ENCODE results near the gene TRAPPC12. TPM values are rescaled to one million over a fixed set of nuclear protein-coding genes. Genes with fewer than 3 reads are reported as not detected.

TRAPPC12 gene
- total RNA-seq, 1 experiment from 2014 or later = 86.2 TPM

- Histone ChIP-seq H3K4me2 (ENCODE audit: low read length) (no peak overlapping the region), H4K20me1 (ENCODE audit: low read length) (no peaks in the 10 kb centered on the region), H3K36me3 (ENCODE audit: low read depth, low read length) (peaks cover 15% of the 10 kb centered on the region; the same call in 1 of the 2 replicates), H3K4me3 (ENCODE audit: low read length) (no peak overlapping the region), H3K9me2 (replicated peaks; ENCODE audit: low read length) (no peaks in the 10 kb centered on the region), H3F3A (ENCODE audit: low read length, unreplicated experiment) (no peaks in the 10 kb centered on the region), H3K27me3 (ENCODE audit: low read length) (no peaks in the 10 kb centered on the region), H3K9ac (ENCODE audit: low read length) (no peak overlapping the region), H3K9me3 (ENCODE audit: low read length) (no peaks in the 10 kb centered on the region), H3K4me1 (ENCODE audit: insufficient read depth, low read length) (no peaks in the 10 kb centered on the region), H3K27ac (ENCODE audit: low read length) (no peak overlapping the region), H3K79me2 (ENCODE audit: low read length) (no peaks in the 10 kb centered on the region), H2AFZ (ENCODE audit: low read length) (no peak overlapping the region)
- ChIA-PET CTCF (no interaction called here), POLR2A (ENCODE audit: unreplicated experiment) (no interaction called here)
- DNase-seq = no peak
- BruUV-seq (replicated peaks) = no TSS peak
- intact Hi-C loops (cut with micrococcal nuclease) = no loop called here
- no peak for ATAC-seq
- TF ChIP-seq EZH2phosphoT487 (IDR thresholded peaks at IDR 0.05; ENCODE audit: borderline replicate concordance, low read length) (no peak), EZH2 (IDR thresholded peaks at IDR 0.05; ENCODE audit: low read length, unreplicated experiment) (no peak)
- TF ChIP-seq, protein P1, sequence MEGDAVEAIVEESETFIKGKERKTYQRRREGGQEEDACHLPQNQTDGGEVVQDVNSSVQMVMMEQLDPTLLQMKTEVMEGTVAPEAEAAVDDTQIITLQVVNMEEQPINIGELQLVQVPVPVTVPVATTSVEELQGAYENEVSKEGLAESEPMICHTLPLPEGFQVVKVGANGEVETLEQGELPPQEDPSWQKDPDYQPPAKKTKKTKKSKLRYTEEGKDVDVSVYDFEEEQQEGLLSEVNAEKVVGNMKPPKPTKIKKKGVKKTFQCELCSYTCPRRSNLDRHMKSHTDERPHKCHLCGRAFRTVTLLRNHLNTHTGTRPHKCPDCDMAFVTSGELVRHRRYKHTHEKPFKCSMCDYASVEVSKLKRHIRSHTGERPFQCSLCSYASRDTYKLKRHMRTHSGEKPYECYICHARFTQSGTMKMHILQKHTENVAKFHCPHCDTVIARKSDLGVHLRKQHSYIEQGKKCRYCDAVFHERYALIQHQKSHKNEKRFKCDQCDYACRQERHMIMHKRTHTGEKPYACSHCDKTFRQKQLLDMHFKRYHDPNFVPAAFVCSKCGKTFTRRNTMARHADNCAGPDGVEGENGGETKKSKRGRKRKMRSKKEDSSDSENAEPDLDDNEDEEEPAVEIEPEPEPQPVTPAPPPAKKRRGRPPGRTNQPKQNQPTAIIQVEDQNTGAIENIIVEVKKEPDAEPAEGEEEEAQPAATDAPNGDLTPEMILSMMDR (conservative IDR thresholded peaks at IDR 0.05; ENCODE audit: low read depth, low read length) = no peak
Measured at GRCh38 chr2:3472966-3473365, 93.5 kb downstream of the TRAPPC12 start.

DNA sequence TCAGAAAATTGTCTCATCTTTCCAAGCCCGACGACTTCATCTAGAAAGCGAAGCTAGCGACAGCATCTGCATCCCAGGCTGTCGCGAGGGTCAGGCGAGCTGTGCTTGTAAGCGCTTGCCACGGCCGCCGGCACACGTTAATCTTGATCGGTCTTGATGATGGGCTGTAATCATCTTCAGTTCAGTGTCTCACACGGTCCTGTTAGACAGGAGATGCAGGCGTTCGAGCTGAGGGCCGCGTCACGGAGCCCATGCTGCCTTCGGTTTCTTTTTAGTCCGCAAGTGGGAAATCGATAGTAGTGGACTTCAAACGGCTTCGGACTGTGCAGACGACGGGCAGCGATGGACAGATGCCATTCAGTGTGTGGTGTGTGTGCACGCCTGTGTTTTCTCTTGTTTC lies 96.3 kb downstream of the TRAPPC12 start:
- intact Hi-C loops (cut with micrococcal nuclease) = loop anchor here (5.0 kb wide), 1 partner anchor 177 kb away; no protein-coding TSS in a partner anchor
- Histone ChIP-seq H3F3A (ENCODE audit: low read length, unreplicated experiment) (no peaks in the 10 kb centered on the region), H3K27ac (ENCODE audit: low read length) (no peak overlapping the region), H3K9me2 (replicated peaks; ENCODE audit: low read length) (no peaks in the 10 kb centered on the region), H3K79me2 (ENCODE audit: low read length) (no peaks in the 10 kb centered on the region), H3K4me1 (ENCODE audit: insufficient read depth, low read length) (no peaks in the 10 kb centered on the region), H2AFZ (ENCODE audit: low read length) (no peak overlapping the region), H3K9ac (ENCODE audit: low read length) (no peak overlapping the region), H3K36me3 (ENCODE audit: low read depth, low read length) (peaks cover 18% of the 10 kb centered on the region; the same call in 1 of the 2 replicates), H3K9me3 (ENCODE audit: low read length) (no peaks in the 10 kb centered on the region), H3K4me2 (ENCODE audit: low read length) (no peak overlapping the region), H3K4me3 (ENCODE audit: low read length) (no peak overlapping the region), H4K20me1 (ENCODE audit: low read length) (no peaks in the 10 kb centered on the region), H3K27me3 (ENCODE audit: low read length) (no peaks in the 10 kb centered on the region)
- ATAC-seq (no peak), DNase-seq (no peak)
- CTCF ChIA-PET = no interaction called here
- POLR2A ChIA-PET (ENCODE audit: unreplicated experiment) = no interaction called here
- no TSS peak for BruUV-seq (replicated peaks)
- TF ChIP-seq, protein P1 (conservative IDR thresholded peaks at IDR 0.05; ENCODE audit: low read depth, low read length) = no peak
- TF ChIP-seq EZH2phosphoT487 (IDR thresholded peaks at IDR 0.05; ENCODE audit: borderline replicate concordance, low read length) = no peak
- no peak for TF ChIP-seq EZH2 (IDR thresholded peaks at IDR 0.05; ENCODE audit: low read length, unreplicated experiment)

DNA sequence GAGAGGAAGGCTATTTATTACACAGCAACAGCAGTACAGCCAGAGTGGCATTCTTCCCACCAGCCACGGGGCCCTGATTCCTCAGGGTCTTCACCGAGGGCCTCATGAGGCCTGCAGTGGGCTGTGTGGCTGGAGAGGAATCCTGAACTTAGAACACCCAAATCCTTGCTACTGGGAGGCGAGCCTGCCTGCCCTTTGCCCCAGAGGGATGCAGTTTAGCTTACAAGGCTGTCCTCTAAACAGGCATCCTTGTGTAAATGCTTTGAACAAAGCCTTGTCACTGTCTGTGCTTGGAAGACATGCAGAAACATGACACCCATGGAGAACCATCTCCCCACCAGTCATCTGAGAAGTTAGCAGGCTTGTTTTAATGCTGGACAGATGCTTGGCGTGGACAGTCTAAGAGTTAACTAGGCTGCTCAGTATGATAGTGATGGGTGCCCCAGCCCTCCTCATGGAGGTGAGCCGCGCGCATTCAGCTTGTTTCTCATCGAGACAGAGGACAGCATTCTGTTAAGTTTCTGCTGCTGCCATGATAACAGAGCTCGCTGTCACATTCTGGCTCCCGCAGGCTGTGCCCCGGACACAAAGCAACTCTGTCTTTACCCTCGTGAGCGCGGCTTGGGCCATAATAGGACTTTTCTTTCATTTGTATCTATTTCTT lies 97.0 kb downstream of the TRAPPC12 start:
- BruUV-seq (replicated peaks) = no TSS peak
- Histone ChIP-seq H3K36me3 (ENCODE audit: low read depth, low read length) (peaks cover 18% of the 10 kb centered on the region; the same call in 1 of the 2 replicates), H3K4me3 (ENCODE audit: low read length) (no peak overlapping the region), H3K9me3 (ENCODE audit: low read length) (no peaks in the 10 kb centered on the region), H2AFZ (ENCODE audit: low read length) (no peak overlapping the region), H3K4me1 (ENCODE audit: insufficient read depth, low read length) (no peaks in the 10 kb centered on the region), H3K79me2 (ENCODE audit: low read length) (no peaks in the 10 kb centered on the region), H3K27me3 (ENCODE audit: low read length) (no peaks in the 10 kb centered on the region), H3F3A (ENCODE audit: low read length, unreplicated experiment) (no peaks in the 10 kb centered on the region), H3K9ac (ENCODE audit: low read length) (no peak overlapping the region), H3K4me2 (ENCODE audit: low read length) (no peak overlapping the region), H3K27ac (ENCODE audit: low read length) (no peak overlapping the region), H4K20me1 (ENCODE audit: low read length) (no peaks in the 10 kb centered on the region), H3K9me2 (replicated peaks; ENCODE audit: low read length) (no peaks in the 10 kb centered on the region)
- DNase-seq (no peak), ATAC-seq (no peak)
- TF ChIP-seq EZH2 (IDR thresholded peaks at IDR 0.05; ENCODE audit: low read length, unreplicated experiment) (no peak), EZH2phosphoT487 (IDR thresholded peaks at IDR 0.05; ENCODE audit: borderline replicate concordance, low read length) (no peak)
- TF ChIP-seq, protein P1 (conservative IDR thresholded peaks at IDR 0.05; ENCODE audit: low read depth, low read length) = no peak
- ChIA-PET CTCF (no interaction called here), POLR2A (ENCODE audit: unreplicated experiment) (no interaction called here)
- intact Hi-C loops (cut with micrococcal nuclease) = loop anchor here (5.0 kb wide), 1 partner anchor 176 kb away; no protein-coding TSS in a partner anchor

All from PC-3 (cell line).